Measurements from ENCODE around the gene DPH6.

DPH6 gene

DNA sequence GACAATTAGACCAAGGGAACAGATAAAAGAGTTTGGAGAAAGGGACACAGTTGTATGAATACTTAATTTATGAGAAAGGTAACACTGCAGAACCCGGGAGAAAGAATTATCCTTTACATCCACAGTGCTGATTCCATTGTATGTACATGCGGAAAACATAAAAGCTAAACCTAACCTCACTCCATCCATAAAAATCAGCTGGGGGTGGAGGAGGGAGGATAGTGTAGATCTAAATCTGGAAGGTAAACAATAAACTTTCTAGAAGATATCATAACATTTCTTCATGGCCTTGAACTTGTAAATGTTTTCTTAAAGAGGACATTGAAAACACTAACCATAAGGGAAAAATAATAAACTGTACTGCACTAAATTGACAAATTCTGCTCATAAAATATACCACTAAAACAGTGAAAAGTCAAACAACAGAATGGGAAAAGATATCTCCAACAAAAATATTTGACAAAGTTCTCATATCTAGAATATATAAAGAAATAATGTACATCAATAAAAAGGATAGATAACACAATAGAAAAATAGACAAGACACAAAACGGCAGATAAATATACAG is 220.5 kb downstream of the DPH6 start:
- no peak for DNase-seq

- no peak for DNase-seq
These were observed 222.8 kb downstream of the DPH6 start for GRCh38 chr15:35323141-35323540.

DNA sequence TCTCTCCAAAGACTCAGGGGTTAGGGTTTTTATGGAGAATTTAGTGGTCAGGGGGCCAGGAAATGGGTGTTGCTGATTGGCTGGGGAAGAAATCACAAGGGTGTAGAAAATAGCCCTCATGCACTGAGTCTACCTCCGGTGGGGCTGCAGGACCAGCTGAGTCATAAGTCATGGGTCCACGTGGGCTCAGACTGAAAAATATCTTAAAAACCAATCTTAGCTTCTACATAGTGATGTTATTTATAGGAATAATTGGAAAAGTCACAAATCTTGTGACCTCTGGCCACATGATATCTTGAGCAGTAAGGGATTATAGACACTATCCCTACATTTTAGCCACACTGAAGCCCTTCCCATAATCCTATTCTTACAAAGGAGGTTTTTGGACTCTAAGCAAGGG is 224.0 kb downstream of the DPH6 start:
- DNase-seq, result no peak

- no peak for DNase-seq
These were observed 225.1 kb downstream of the DPH6 start for GRCh38 chr15:35320911-35321310.
